Ovary (tissue), 3 donors: ENCODE results near the gene PITPNC1.

ENCODE experiments used
- CTCF ChIP-seq, 3 donors: fragments of 450-650 bp in 2 of 3; fragments of 200-600 bp in 1 of 3; IDR thresholded peaks; one replicate each; pipeline versions ENCODE4 v1.5.1 to v1.8.0; 2016 to 2022; ENCODE audit warnings: antibody characterized with exemption in 3 of 3, mild to moderate bottlenecking in 1 of 3
- EP300 ChIP-seq: sonication (generic); formaldehyde crosslinking; IDR thresholded peaks from one replicate; pipeline ENCODE4 v1.6.1; 2017; ENCODE audit warnings: antibody characterized with exemption
- POLR2A ChIP-seq: fragments of 450-650 bp; IDR thresholded peaks from one replicate; pipeline ENCODE4 v1.6.1; 2017; ENCODE audit warnings: antibody characterized with exemption, mild to moderate bottlenecking, moderate library complexity
- donor health status: DM: no; HTN: no; CAD: no.

GRCh38 chr17:67500677-67501300, 123.7 kb downstream of the PITPNC1 start:
- TF ChIP-seq CTCF (IDR thresholded peaks at IDR 0.05) (no peak), EP300 (no peak), POLR2A (no peak)
